ENCODE data around the gene SCRN3. TPM values are rescaled to one million over a fixed set of nuclear protein-coding genes. Genes with fewer than 3 reads are reported as not detected.

SCRN3 gene
- total RNA-seq, 1 donor from 2014 or later: 20.0 TPM

- DNase-seq (no peak), ATAC-seq (no peak)
- intact Hi-C loops (cut with DNase I): no loop called here
- H3K4me3 ChIP-seq: no peak overlapping the region
- no peaks in the 10 kb centered on the region for H3K4me1 ChIP-seq
- no peaks in the 10 kb centered on the region for H3K9me3 ChIP-seq
- H3K27me3 ChIP-seq: no peaks in the 10 kb centered on the region
- H3K27ac ChIP-seq: no peak overlapping the region
- no peak for TF ChIP-seq CTCF (IDR thresholded peaks at IDR 0.05)
- peaks cover 9% of the 10 kb centered on the region for H3K36me3 ChIP-seq
Measured at GRCh38 chr2:174412256-174412655, 16.7 kb downstream of the SCRN3 start.

- Histone ChIP-seq H3K27me3 (no peaks in the 10 kb centered on the region), H3K27ac (no peak overlapping the region), H3K4me3 (no peak overlapping the region), H3K9me3 (no peaks in the 10 kb centered on the region), H3K36me3 (peaks cover 20% of the 10 kb centered on the region), H3K4me1 (no peaks in the 10 kb centered on the region)
- no peak for TF ChIP-seq CTCF (IDR thresholded peaks at IDR 0.05)
- no peak for DNase-seq
- ATAC-seq: no peak
- intact Hi-C loops (cut with DNase I): no loop called here
Measured at GRCh38 chr2:174428214-174428613, 32.7 kb downstream of the SCRN3 start.

- H3K4me1 ChIP-seq: no peaks in the 10 kb centered on the region
- H3K9me3 ChIP-seq: no peaks in the 10 kb centered on the region
- intact Hi-C loops (cut with DNase I): no loop called here
- H3K4me3 ChIP-seq: no peak overlapping the region
- H3K27ac ChIP-seq: no peak overlapping the region
- H3K27me3 ChIP-seq: no peaks in the 10 kb centered on the region
- ATAC-seq: no peak
- no peak for DNase-seq
- peaks cover 10% of the 10 kb centered on the region for H3K36me3 ChIP-seq
- no peak for TF ChIP-seq CTCF (IDR thresholded peaks at IDR 0.05)
Measured at GRCh38 chr2:174430066-174430465, 34.5 kb downstream of the SCRN3 start.

- DNase-seq (no peak), ATAC-seq (no peak)
- Histone ChIP-seq H3K4me3 (no peak overlapping the region), H3K4me1 (no peaks in the 10 kb centered on the region), H3K27me3 (no peaks in the 10 kb centered on the region), H3K9me3 (no peaks in the 10 kb centered on the region), H3K36me3 (peaks cover 10% of the 10 kb centered on the region), H3K27ac (no peak overlapping the region)
- intact Hi-C loops (cut with DNase I): no loop called here
- no peak for TF ChIP-seq CTCF (IDR thresholded peaks at IDR 0.05)
Measured at GRCh38 chr2:174431902-174432301, 36.4 kb downstream of the SCRN3 start.

GRCh38 chr2:174436351-174436750 lies 40.8 kb downstream of the SCRN3 start:
- Histone ChIP-seq H3K4me3 (no peak overlapping the region), H3K36me3 (no peaks in the 10 kb centered on the region), H3K27ac (no peak overlapping the region), H3K4me1 (no peaks in the 10 kb centered on the region), H3K27me3 (no peaks in the 10 kb centered on the region), H3K9me3 (no peaks in the 10 kb centered on the region)
- no peak for TF ChIP-seq CTCF (IDR thresholded peaks at IDR 0.05)
- ATAC-seq (no peak), DNase-seq (no peak)
- intact Hi-C loops (cut with DNase I): no loop called here

Measured in upper lobe of right lung (tissue), 1 donor.